NCI-H460 (cell line): Measurements from ENCODE around the gene WHRN. TPM values are rescaled to one million over a fixed set of nuclear protein-coding genes. Genes with fewer than 3 reads are reported as not detected.

Experiments used
- DNase-seq: peaks from one replicate; pipeline ENCODE4 v3.0.0-alpha.2; 2016; ENCODE audit warnings: low read depth; ENCODE audit errors: extremely low read depth
- total RNA-seq: library from RNA; depleted of rRNA; stranded (reverse); fragments of >200 nt; shearing (Covaris generic); gene quantifications from 2 replicates; pipeline ENCODE4 v1.2.3, GENCODE V29; 2014

The WHRN gene
- total RNA-seq, 1 experiment from 2014 or later: 7.2 TPM

DNA sequence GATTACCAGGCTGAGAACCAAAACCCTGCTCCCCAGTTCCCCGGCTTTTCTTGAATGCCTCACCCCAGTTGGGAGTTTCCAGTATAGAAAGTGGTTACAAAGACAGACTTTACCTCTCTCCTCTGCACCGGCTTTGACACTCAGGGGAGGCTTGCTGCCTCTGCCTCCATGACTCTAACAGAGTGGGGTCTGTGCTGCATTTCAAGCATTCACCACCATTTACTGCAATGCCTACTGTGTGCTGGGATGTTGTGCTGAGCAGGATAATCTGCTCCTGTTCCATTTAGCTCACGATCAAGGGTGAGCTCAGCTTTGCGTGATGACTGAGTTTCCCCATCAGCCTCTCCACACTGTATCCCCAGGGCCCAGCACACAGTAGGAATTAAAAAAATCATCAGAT lies 77.6 kb downstream of the WHRN start:
- DNase-seq: no peak

- DNase-seq: no peak
Measured at GRCh38 chr9:114426046-114426948, 79.0 kb downstream of the WHRN start.

- no peak for DNase-seq
Measured at GRCh38 chr9:114425126-114425525, 80.1 kb downstream of the WHRN start.

DNA sequence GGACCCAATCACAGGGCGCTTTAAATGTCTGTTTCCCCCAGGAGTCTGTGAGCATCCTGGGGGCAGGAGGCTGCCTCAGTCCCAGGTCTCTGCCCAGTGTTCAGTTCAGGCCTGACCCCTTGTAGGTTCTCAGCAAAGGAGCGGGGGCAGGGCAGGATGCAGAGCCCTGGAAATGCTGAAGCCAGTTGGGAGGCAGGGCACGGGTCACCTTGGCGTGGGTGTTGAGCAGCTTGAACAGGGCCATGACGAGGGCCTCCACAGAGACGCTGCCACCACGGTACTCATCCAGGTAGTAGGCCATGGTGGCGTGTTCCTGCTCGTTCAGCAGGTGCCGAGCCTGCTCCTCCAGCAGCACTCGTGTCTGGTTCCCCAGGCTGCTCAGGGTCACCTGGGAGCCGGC lies 81.1 kb downstream of the WHRN start:
- DNase-seq: no peak

GRCh38 chr9:114423181-114423580 lies 82.1 kb downstream of the WHRN start:
- DNase-seq: no peak

- DNase-seq: no peak
Measured at GRCh38 chr9:114421147-114421546, 84.1 kb downstream of the WHRN start.

DNA sequence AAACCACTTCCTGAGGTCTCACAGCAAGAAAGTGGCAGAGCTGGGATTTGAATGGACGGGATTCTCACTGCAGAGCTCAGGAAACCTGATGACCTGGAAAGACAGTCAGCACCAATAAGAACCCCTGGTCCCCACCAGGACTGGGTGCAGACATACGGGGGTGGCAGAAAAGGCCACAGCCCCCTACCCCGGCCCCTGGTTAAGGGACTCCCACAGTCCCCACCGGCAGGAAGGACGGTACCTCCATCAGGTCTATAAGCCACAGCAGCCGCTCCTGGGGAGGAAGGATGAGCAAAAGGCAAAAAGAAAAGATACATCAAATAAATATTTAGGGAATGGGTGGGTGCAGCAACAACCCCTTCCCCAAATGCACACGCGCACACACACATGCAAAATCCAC lies 85.5 kb downstream of the WHRN start:
- DNase-seq: no peak

- DNase-seq: no peak
Measured at GRCh38 chr9:114418053-114418452, 87.2 kb downstream of the WHRN start.

DNA sequence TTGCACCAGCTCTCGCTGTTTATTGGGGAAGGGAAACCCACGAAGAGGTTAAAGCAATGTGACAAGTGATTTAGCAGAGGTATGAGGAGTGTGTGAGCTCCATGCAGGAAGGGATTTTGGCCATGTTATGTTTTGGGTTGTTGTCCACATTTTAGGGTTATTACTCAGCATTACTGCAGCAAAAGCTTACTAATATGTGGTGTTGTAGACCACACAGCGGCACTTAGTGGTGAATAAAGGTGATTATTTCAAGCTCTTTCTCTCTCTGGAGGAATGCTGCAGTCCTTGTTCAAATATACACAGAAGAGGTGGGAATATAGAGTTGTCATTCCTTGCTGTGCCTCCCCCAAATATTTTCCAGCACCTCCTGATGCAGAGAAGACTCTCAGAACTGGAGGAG lies 87.8 kb downstream of the WHRN start:
- no peak for DNase-seq

- DNase-seq: no peak
Measured at GRCh38 chr9:114416906-114417305, 88.4 kb downstream of the WHRN start.

DNA sequence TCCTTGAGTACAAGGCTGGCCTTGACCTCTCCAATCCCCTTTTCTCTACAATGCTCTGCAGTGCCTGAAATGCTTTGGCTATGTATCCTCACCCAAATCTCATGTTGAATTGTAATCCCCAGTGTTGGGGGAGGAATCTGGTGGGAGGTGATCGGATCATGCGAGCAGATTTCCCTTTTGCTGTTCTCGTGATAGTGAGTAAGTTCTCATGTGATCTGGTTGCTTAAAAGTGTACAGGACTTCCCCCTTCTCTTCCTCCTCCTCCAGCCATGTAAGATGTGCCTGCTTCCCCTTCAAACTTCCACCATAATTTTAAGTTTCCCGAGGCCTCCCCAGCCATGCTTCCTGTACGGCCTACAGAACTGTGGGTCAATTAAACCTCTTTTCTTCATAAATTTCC lies 89.0 kb downstream of the WHRN start:
- DNase-seq: no peak

- no peak for DNase-seq
Measured at GRCh38 chr9:114414346-114414745, 90.9 kb downstream of the WHRN start.

- DNase-seq: no peak
Measured at GRCh38 chr9:114413861-114414301, 91.4 kb downstream of the WHRN start.

GRCh38 chr9:114412048-114412683 lies 93.1 kb downstream of the WHRN start:
- DNase-seq: no peak

GRCh38 chr9:114411452-114411851 lies 93.8 kb downstream of the WHRN start:
- DNase-seq: no peak

GRCh38 chr9:114410910-114411309 lies 94.4 kb downstream of the WHRN start:
- no peak for DNase-seq

DNA sequence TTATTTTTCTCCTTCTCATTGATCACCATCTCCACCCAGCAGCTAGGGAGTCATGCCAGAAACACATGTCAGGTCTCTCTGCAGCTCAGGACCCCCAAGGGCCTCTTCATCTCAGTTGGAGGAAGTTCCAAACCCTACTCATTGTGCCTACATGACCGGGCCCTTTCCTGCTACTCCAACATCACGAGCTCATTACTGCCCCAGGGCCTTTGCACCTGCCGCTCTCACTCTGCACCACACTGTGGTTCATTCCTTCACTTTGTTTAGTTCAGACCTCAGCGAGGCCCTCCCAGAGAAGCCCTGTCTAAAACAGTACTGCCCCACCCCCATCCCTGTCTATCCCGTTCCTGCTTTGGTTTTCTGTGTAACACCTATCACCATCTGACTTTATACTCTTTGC lies 95.4 kb downstream of the WHRN start:
- DNase-seq: no peak

GRCh38 chr9:114409103-114409780 lies 96.0 kb downstream of the WHRN start:
- no peak for DNase-seq

GRCh38 chr9:114408645-114409044 lies 96.6 kb downstream of the WHRN start:
- no peak for DNase-seq

DNA sequence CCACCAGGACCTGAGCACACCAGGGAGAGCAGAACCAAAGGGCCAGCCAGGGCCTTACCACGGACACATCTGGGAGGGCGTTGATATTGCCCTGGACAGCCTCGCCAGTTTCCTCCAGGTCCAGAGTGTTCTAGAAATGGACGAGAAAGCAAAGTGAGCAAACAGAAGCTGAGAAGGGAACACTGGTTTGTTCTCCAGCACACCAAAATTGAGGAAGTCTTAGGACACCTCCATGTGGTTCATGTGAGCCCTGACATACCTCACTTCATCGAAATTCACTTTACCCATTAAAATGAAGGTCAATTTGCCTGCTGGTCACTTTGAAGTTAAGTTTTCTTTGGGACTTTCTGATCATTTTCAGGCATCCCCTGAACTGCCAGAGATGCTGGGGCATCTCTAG lies 97.4 kb downstream of the WHRN start:
- DNase-seq: no peak

- no peak for DNase-seq
Measured at GRCh38 chr9:114406441-114406840, 98.8 kb downstream of the WHRN start.
